ENCODE data around the gene C19orf53. TPM values are rescaled to one million over a fixed set of nuclear protein-coding genes. Genes with fewer than 3 reads are reported as not detected.
"Not testable (repeated sequence)": the region's sequence is repeated elsewhere in the genome, so short reads cannot be mapped to it uniquely, and the experiment has no call there.

The C19orf53 gene
- total RNA-seq, 1 donor from 2014 or later: 40.6 TPM

GRCh38 chr19:13764101-13764807 is 10.0 kb upstream of the C19orf53 start, which contains the start of gene MRI1:
TSS of gene MRI1 (plus strand) at chr19:13764522. CDS start at chr19:13764589, 67 bp downstream.
- DNase-seq: peak; percentile 30

GRCh38 chr19:13764821-13765394 is 9.3 kb upstream of the C19orf53 start:
- no peak for DNase-seq

- DNase-seq: no peak
Measured at GRCh38 chr19:13765395-13766094, 8.7 kb upstream of the C19orf53 start.

- DNase-seq: no peak
Measured at GRCh38 chr19:13766095-13766481, 8.2 kb upstream of the C19orf53 start.

GRCh38 chr19:13768510-13768909 is 5.7 kb upstream of the C19orf53 start:
- no peak for DNase-seq

GRCh38 chr19:13770013-13770635 is 4.1 kb upstream of the C19orf53 start:
- no peak for DNase-seq

- DNase-seq: no peak
Measured at GRCh38 chr19:13778398-13778797, 4.1 kb downstream of the C19orf53 start.

GRCh38 chr19:13778847-13779246 is 4.6 kb downstream of the C19orf53 start:
- DNase-seq: no peak

- not testable (repeated sequence) for DNase-seq
Measured at GRCh38 chr19:13779794-13780193, 5.5 kb downstream of the C19orf53 start.

- DNase-seq: peak; percentile 94
Measured at GRCh38 chr19:13781547-13781946, 7.3 kb downstream of the C19orf53 start.

- DNase-seq: no peak
Measured at GRCh38 chr19:13782537-13782936, 8.3 kb downstream of the C19orf53 start.

GRCh38 chr19:13783565-13784500 is 9.6 kb downstream of the C19orf53 start:
- DNase-seq: no peak

GRCh38 chr19:13784731-13785452 is 10.6 kb downstream of the C19orf53 start:
- DNase-seq: no peak

- no peak for DNase-seq
Measured at GRCh38 chr19:13788991-13789390, 14.7 kb downstream of the C19orf53 start.

GRCh38 chr19:13790354-13790753 is 16.1 kb downstream of the C19orf53 start:
- DNase-seq: no peak

- not testable (repeated sequence) for DNase-seq
Measured at GRCh38 chr19:13793317-13793716, 19.1 kb downstream of the C19orf53 start.

GRCh38 chr19:13794398-13794756 is 20.1 kb downstream of the C19orf53 start:
- DNase-seq: peak; percentile 45

- DNase-seq: peak; percentile 99
Measured at GRCh38 chr19:13794757-13795589, 20.7 kb downstream of the C19orf53 start, which contains the start of gene ZSWIM4. TSS of gene ZSWIM4 (plus strand) at chr19:13795443. CDS start at chr19:13795649, 206 bp downstream.

- DNase-seq: no peak
Measured at GRCh38 chr19:13795595-13796300, 21.5 kb downstream of the C19orf53 start.

Measured in skin of body (tissue), 2 donors.